ENCODE data around the gene ALPI. TPM values are rescaled to one million over a fixed set of nuclear protein-coding genes. Genes with fewer than 3 reads are reported as not detected.

The ALPI gene
- total RNA-seq, 2 experiments from 2014 or later = not detected

DNA sequence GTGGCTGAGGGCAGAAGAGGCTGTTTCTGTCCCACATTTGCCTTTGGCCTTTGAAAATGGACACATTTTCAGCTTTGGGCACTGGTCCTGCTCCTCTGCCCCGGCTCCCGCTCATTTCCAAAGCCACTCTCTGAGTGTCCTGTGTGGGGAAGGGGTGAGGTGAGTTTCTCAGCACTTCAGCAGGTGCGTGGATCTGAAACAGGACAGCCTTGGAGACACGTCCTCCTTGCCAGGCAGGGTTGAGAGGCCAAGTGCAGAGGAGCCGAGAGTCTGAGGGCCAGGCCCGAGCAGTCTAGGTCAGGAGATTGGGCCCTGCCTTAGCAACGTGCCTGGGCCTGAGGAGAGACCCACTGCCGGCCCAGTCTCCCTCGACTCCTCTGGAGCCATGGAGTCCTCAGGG lies 21.9 kb upstream of the ALPI start:
- no peaks in the 10 kb centered on the region for H4K20me1 ChIP-seq (ENCODE audit: insufficient read depth, low read length)
- H3K36me3 ChIP-seq (ENCODE audit: insufficient read depth, low read length) = no peaks in the 10 kb centered on the region
- H3K79me2 ChIP-seq (ENCODE audit: insufficient read depth, low read depth, low read length) = no peaks in the 10 kb centered on the region
- no TSS peak for BruUV-seq (replicated peaks)
- no peaks in the 10 kb centered on the region for H3K9me3 ChIP-seq (ENCODE audit: low read length)
- H3K27ac ChIP-seq (ENCODE audit: low read depth, low read length, poor library complexity, severe bottlenecking) = no peak overlapping the region
- no peak overlapping the region for H3K4me2 ChIP-seq (ENCODE audit: low read length)
- TF ChIP-seq EZH2phosphoT487 (IDR thresholded peaks at IDR 0.05; ENCODE audit: borderline replicate concordance, low read depth, low read length) = no peak
- TF ChIP-seq, protein P1, sequence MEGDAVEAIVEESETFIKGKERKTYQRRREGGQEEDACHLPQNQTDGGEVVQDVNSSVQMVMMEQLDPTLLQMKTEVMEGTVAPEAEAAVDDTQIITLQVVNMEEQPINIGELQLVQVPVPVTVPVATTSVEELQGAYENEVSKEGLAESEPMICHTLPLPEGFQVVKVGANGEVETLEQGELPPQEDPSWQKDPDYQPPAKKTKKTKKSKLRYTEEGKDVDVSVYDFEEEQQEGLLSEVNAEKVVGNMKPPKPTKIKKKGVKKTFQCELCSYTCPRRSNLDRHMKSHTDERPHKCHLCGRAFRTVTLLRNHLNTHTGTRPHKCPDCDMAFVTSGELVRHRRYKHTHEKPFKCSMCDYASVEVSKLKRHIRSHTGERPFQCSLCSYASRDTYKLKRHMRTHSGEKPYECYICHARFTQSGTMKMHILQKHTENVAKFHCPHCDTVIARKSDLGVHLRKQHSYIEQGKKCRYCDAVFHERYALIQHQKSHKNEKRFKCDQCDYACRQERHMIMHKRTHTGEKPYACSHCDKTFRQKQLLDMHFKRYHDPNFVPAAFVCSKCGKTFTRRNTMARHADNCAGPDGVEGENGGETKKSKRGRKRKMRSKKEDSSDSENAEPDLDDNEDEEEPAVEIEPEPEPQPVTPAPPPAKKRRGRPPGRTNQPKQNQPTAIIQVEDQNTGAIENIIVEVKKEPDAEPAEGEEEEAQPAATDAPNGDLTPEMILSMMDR (conservative IDR thresholded peaks at IDR 0.05; ENCODE audit: low read length) = no peak
- H3K4me1 ChIP-seq (ENCODE audit: insufficient read depth, low read length, poor library complexity, severe bottlenecking) = no peaks in the 10 kb centered on the region
- H3K9me2 ChIP-seq (ENCODE audit: insufficient read depth, low read length) = no peaks in the 10 kb centered on the region
- H3K4me3 ChIP-seq (ENCODE audit: low read depth, low read length, poor library complexity, severe bottlenecking) = no peak overlapping the region
- DNase-seq (ENCODE audit: low spot score) = no peak
- POLR2A ChIA-PET = no interaction called here
- no peak overlapping the region for H2AFZ ChIP-seq (ENCODE audit: low read length)
- intact Hi-C loops (cut with micrococcal nuclease; ENCODE audit: unreplicated experiment) = no loop called here
- CTCF ChIA-PET (ENCODE audit: unreplicated experiment) = interaction anchor here (0.5 to 0.9 kb wide), 2 partner anchors 36 to 63 kb away, joined by 3 to 5 read pairs; no protein-coding TSS in a partner anchor

DNA sequence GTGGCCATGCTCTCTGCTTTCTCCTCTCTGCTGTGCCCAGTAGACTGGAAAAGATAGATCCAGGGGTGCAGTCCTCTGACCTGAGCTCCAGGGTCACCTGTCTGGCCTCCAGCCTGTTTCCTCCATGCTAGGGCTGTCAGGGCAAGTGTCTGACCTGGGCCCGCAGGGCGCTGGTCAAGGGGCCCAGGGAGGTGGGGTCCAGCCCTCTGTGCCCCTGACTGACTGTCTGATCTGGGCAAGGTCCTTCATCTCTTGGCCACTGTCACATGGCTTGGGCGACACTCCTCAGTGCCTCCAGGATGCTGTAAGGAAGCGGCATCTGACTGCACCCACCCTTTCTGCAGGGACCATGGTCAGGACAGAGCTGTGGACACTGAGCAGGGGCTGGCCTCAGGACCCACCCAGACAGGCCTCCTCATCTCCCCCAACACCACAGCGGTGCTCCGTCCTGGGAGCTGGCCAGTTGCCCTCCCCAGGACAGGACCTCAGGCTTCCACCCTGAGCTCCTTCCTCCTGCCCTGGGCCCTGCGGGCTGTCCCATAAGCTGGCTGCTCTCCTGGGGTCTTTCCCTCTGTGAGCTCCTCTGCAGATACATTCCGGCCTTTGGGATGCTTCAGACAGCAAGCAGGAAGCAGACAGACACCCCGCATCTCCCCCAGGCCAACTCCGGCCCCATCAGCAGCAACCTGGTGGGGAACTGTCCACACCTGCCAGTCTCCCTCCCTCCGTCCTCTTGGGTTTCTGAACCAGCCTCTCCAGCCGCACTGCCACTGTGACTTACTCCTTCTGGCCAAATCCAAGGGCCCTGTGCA lies 21.2 kb upstream of the ALPI start:
- Histone ChIP-seq H3K4me1 (ENCODE audit: insufficient read depth, low read length, poor library complexity, severe bottlenecking) (no peaks in the 10 kb centered on the region), H3K79me2 (ENCODE audit: insufficient read depth, low read depth, low read length) (no peaks in the 10 kb centered on the region), H3K9me3 (ENCODE audit: low read length) (no peaks in the 10 kb centered on the region), H4K20me1 (ENCODE audit: insufficient read depth, low read length) (no peaks in the 10 kb centered on the region), H3K4me2 (ENCODE audit: low read length) (no peak overlapping the region), H3K27ac (ENCODE audit: low read depth, low read length, poor library complexity, severe bottlenecking) (no peak overlapping the region), H3K36me3 (ENCODE audit: insufficient read depth, low read length) (no peaks in the 10 kb centered on the region), H3K4me3 (ENCODE audit: low read depth, low read length, poor library complexity, severe bottlenecking) (no peak overlapping the region), H3K9me2 (ENCODE audit: insufficient read depth, low read length) (no peaks in the 10 kb centered on the region), H2AFZ (ENCODE audit: low read length) (no peak overlapping the region)
- no TSS peak for BruUV-seq (replicated peaks)
- POLR2A ChIA-PET = no interaction called here
- CTCF ChIA-PET (ENCODE audit: unreplicated experiment) = interaction anchor here (0.5 to 0.9 kb wide), 3 partner anchors 37 to 131 kb away, joined by 3 to 6 read pairs (median 5); no protein-coding TSS in a partner anchor
- no peak for DNase-seq (ENCODE audit: low spot score)
- TF ChIP-seq, protein P1 (conservative IDR thresholded peaks at IDR 0.05; ENCODE audit: low read length) = no peak
- no peak for TF ChIP-seq EZH2phosphoT487 (IDR thresholded peaks at IDR 0.05; ENCODE audit: borderline replicate concordance, low read depth, low read length)
- intact Hi-C loops (cut with micrococcal nuclease; ENCODE audit: unreplicated experiment) = no loop called here

DNA sequence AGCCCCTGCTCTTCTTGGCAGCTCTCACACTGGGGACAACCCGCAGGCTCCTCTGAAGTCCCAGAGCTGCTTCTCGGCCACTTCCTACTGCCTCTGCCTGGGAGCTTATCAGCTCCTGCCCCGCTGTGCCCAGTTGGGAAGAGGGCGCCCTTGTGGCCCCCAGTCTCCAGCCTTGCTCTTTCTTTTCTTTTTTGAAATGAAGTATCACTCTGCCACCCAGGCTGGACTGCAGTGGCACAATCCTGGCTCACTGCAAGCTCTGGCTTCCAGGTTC lies 20.6 kb upstream of the ALPI start:
- no peak for DNase-seq (ENCODE audit: low spot score)
- ChIA-PET POLR2A (no interaction called here), CTCF (ENCODE audit: unreplicated experiment) (interaction anchor here (0.5 kb wide), 1 partner anchor 132 kb away, joined by 6 read pairs; no protein-coding TSS in a partner anchor)
- H3K9me3 ChIP-seq (ENCODE audit: low read length) = no peaks in the 10 kb centered on the region
- intact Hi-C loops (cut with micrococcal nuclease; ENCODE audit: unreplicated experiment) = no loop called here
- no peak overlapping the region for H3K27ac ChIP-seq (ENCODE audit: low read depth, low read length, poor library complexity, severe bottlenecking)
- H3K9me2 ChIP-seq (ENCODE audit: insufficient read depth, low read length) = no peaks in the 10 kb centered on the region
- H3K4me3 ChIP-seq (ENCODE audit: low read depth, low read length, poor library complexity, severe bottlenecking) = no peak overlapping the region
- TF ChIP-seq, protein P1 (conservative IDR thresholded peaks at IDR 0.05; ENCODE audit: low read length) = no peak
- no peak for TF ChIP-seq EZH2phosphoT487 (IDR thresholded peaks at IDR 0.05; ENCODE audit: borderline replicate concordance, low read depth, low read length)
- H3K36me3 ChIP-seq (ENCODE audit: insufficient read depth, low read length) = no peaks in the 10 kb centered on the region
- BruUV-seq (replicated peaks) = no TSS peak
- no peak overlapping the region for H3K4me2 ChIP-seq (ENCODE audit: low read length)
- H3K79me2 ChIP-seq (ENCODE audit: insufficient read depth, low read depth, low read length) = no peaks in the 10 kb centered on the region
- H4K20me1 ChIP-seq (ENCODE audit: insufficient read depth, low read length) = no peaks in the 10 kb centered on the region
- H3K4me1 ChIP-seq (ENCODE audit: insufficient read depth, low read length, poor library complexity, severe bottlenecking) = no peaks in the 10 kb centered on the region
- no peak overlapping the region for H2AFZ ChIP-seq (ENCODE audit: low read length)

Measured in OCI-LY7 (cell line).